Measurements from ENCODE around the gene SCN1B. TPM values are rescaled to one million over a fixed set of nuclear protein-coding genes. Genes with fewer than 3 reads are reported as not detected.

SCN1B gene
- total and polyA plus RNA-seq, 8 donors: 1.3 to 36.6 (median 3.7) TPM; not detected in 1

DNA sequence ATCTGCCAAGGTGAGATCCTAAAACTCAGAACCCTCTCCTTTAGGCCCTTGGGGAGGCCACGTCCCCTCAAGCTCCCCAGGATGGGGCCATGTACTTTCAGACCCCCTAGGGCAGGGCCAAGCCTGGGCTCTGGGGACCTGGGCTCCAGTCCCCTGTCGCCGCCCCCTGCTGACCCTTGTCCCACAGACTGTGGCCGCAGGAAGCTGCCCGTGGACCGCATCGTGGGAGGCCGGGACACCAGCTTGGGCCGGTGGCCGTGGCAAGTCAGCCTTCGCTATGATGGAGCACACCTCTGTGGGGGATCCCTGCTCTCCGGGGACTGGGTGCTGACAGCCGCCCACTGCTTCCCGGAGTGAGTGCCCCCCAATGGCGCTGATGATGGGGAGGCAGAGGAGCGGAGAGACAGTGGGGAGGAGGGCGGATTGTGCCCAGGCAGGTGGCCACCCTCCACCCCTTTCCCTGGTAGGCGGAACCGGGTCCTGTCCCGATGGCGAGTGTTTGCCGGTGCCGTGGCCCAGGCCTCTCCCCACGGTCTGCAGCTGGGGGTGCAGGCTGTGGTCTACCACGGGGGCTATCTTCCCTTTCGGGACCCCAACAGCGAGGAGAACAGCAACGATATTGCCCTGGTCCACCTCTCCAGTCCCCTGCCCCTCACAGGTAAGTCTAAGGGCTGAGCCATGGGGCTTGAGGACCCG lies 30.0 kb downstream of the SCN1B start:
- intact Hi-C loops (cut with DNase I; ENCODE audit: low total_unique reads): no loop called here
- peaks cover 0 to 20% (median 0%) of the 10 kb centered on the region in 3 donors for H3K27me3 ChIP-seq
- WGBS, 5 donors: 90 to 95% (median 93%) methylated on average over 16 to 29 of the region's 29 CpGs
- H3K36me3 ChIP-seq: no peaks in the 10 kb centered on the region
- no peak overlapping the region for H3K4me3 ChIP-seq
- DNase-seq: no peak
- H3K9me3 ChIP-seq: no peaks in the 10 kb centered on the region
- TF ChIP-seq POLR2A (IDR thresholded peaks at IDR 0.05) (no peak), EP300 (IDR thresholded peaks at IDR 0.05) (no peak), POLR2AphosphoS5 (IDR thresholded peaks at IDR 0.05) (no peak)
- TF ChIP-seq, protein P1, sequence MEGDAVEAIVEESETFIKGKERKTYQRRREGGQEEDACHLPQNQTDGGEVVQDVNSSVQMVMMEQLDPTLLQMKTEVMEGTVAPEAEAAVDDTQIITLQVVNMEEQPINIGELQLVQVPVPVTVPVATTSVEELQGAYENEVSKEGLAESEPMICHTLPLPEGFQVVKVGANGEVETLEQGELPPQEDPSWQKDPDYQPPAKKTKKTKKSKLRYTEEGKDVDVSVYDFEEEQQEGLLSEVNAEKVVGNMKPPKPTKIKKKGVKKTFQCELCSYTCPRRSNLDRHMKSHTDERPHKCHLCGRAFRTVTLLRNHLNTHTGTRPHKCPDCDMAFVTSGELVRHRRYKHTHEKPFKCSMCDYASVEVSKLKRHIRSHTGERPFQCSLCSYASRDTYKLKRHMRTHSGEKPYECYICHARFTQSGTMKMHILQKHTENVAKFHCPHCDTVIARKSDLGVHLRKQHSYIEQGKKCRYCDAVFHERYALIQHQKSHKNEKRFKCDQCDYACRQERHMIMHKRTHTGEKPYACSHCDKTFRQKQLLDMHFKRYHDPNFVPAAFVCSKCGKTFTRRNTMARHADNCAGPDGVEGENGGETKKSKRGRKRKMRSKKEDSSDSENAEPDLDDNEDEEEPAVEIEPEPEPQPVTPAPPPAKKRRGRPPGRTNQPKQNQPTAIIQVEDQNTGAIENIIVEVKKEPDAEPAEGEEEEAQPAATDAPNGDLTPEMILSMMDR (IDR thresholded peaks at IDR 0.05): no peak
- H3K4me1 ChIP-seq: no peaks in the 10 kb centered on the region
- H3K27ac ChIP-seq: no peak overlapping the region

DNA sequence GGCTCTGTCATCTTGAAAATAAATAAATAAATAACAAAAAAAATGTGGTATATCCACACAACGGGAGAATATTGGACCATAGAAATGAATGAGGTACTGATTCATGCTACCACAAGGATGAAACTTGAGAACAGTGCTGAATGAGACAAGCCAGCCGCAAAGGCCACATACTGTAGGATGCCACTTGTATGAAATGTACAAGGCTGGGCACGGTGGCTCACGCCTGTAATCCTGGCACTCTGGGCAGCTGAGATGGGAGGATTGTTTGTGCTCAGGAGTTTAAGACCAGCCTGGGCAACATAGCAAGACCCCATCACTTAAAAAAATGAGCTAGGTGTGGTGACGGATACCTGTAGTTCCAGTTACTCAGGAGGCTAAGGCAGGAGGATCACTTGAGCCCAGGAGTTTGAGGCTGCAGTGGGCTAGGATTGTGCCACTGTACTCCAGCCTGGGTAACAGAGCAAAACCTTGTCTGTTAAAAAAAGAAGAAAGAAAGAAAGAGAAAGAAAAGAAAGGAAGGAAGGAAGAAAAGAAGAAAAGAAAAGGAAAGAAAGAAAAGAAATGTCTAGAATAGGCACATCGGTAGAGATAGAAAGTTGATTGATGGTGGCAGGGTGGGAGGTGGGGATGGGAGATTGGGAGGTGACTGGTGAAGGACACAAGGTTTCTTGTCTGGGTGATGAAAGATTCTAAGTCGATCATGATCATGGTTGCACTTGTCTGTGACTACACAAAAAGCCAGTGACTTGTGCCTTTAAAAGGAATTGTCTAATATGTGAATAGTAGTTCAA lies 31.5 kb downstream of the SCN1B start:
- DNase-seq: no peak
- TF ChIP-seq, protein P1 (IDR thresholded peaks at IDR 0.05): no peak
- TF ChIP-seq EP300 (IDR thresholded peaks at IDR 0.05) (no peak), POLR2AphosphoS5 (IDR thresholded peaks at IDR 0.05) (no peak)
- intact Hi-C loops (cut with DNase I; ENCODE audit: low total_unique reads): no loop called here
- Histone ChIP-seq H3K4me3 (no peak overlapping the region), H3K4me1 (no peaks in the 10 kb centered on the region), H3K27me3 (peaks cover 0 to 7% (median 0%) of the 10 kb centered on the region in 3 donors), H3K36me3 (no peaks in the 10 kb centered on the region), H3K27ac (no peak overlapping the region), H3K9me3 (no peaks in the 10 kb centered on the region)
- WGBS, 5 donors: 84 to 88% (median 86%) methylated on average over 7 of the region's 7 CpGs

DNA sequence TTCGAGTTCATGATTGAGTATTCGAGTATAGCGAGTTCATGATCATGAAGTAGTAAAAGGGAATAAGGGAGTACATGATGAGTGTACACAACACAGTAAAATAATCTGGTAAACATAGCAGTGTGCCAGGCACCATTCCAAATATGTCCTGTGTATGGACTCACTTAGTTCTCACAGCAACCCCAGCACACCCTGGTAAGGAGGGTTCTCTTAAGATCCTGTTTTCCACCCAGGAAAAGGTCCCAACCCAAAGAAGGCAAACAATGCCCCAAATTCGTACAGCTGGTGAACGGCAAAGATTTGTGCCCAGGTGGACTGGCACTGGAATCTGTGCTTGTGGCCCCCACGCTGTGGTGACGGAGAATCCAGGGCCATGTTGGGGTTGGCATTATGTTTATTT lies 32.7 kb downstream of the SCN1B start:
- Histone ChIP-seq H3K9me3 (no peaks in the 10 kb centered on the region), H3K4me1 (peaks cover 0 to 5% (median 2%) of the 10 kb centered on the region in 4 donors), H3K27ac (no peak overlapping the region), H3K36me3 (no peaks in the 10 kb centered on the region), H3K27me3 (peaks cover 0 to under 1% (median 0%) of the 10 kb centered on the region in 3 donors), H3K4me3 (no peak overlapping the region)
- intact Hi-C loops (cut with DNase I; ENCODE audit: low total_unique reads): no loop called here
- 59 to 81% (median 67%) methylated on average over 7 of the region's 7 CpGs for WGBS, 5 donors
- TF ChIP-seq, protein P1 (IDR thresholded peaks at IDR 0.05): no peak
- TF ChIP-seq POLR2A (IDR thresholded peaks at IDR 0.05) (no peak), POLR2AphosphoS5 (IDR thresholded peaks at IDR 0.05) (no peak), EP300 (IDR thresholded peaks at IDR 0.05) (no peak)
- no peak for DNase-seq

DNA sequence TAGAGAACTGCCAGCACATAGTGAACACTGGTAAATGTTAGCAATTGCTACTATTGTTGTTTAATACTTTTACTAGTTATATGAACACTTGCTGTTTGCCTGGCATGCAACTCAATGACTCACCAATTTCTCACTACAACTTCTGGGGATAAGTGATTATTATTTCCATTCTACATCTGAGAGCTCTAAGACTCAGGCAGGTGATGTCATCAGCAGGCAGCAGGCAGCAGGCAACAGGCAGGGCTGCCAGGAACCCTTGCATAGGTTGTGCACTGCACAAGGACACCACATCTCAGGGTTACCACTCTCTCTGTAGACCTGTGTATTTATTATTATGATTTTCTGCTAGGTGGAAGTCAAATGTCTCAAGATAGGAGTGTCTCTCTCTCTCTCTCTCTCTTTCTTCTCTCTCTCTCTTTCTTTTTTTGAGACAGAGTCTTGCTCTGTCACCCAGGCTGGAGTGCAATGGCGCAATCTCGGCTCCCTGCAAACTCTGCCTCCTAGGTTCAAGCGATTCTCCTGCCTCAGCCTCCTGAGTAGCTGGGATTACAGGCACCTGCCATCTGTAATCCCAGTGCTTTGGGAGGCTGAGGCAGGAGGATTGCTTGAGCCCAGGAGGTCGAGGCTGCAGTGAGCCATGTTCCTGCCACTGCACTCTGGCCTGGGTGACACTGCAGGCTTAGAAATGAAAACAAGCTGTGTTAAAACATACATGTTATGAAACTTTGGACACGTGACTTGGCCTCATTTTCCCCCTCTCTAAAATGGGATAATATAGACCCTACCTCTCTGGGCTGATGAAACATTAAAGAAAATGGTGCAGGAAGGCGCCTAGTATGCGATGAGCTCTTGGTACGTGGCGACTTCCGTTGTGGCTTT lies 33.9 kb downstream of the SCN1B start:
- H3K9me3 ChIP-seq: no peaks in the 10 kb centered on the region
- peaks cover 0 to 5% (median 2%) of the 10 kb centered on the region in 4 donors for H3K4me1 ChIP-seq
- intact Hi-C loops (cut with DNase I; ENCODE audit: low total_unique reads): no loop called here
- WGBS, 5 donors: 74 to 81% (median 77%) methylated on average over 10 of the region's 10 CpGs
- no peaks in the 10 kb centered on the region for H3K36me3 ChIP-seq
- H3K27me3 ChIP-seq: no peaks in the 10 kb centered on the region
- no peak for DNase-seq
- TF ChIP-seq EP300 (IDR thresholded peaks at IDR 0.05) (no peak), POLR2AphosphoS5 (IDR thresholded peaks at IDR 0.05) (no peak), POLR2A (IDR thresholded peaks at IDR 0.05) (no peak)
- TF ChIP-seq, protein P1 (IDR thresholded peaks at IDR 0.05): no peak
- H3K4me3 ChIP-seq: no peak overlapping the region
- no peak overlapping the region for H3K27ac ChIP-seq
